NCI-H1417 treated with DMSO at 0.1 percent for 48 hours (cell line): Measurements from ENCODE around the gene HCRTR1.

Experiments used
- DNase-seq: peaks from one replicate; lab custom pipeline; 2025; lab: John Stamatoyannopoulos, UW

HCRTR1 gene

GRCh38 chr1:31626223-31627207 is 9.0 kb downstream of the HCRTR1 start:
- no peak for DNase-seq

- no peak for DNase-seq
These were observed 9.9 kb downstream of the HCRTR1 start for GRCh38 chr1:31627301-31627929.

DNA sequence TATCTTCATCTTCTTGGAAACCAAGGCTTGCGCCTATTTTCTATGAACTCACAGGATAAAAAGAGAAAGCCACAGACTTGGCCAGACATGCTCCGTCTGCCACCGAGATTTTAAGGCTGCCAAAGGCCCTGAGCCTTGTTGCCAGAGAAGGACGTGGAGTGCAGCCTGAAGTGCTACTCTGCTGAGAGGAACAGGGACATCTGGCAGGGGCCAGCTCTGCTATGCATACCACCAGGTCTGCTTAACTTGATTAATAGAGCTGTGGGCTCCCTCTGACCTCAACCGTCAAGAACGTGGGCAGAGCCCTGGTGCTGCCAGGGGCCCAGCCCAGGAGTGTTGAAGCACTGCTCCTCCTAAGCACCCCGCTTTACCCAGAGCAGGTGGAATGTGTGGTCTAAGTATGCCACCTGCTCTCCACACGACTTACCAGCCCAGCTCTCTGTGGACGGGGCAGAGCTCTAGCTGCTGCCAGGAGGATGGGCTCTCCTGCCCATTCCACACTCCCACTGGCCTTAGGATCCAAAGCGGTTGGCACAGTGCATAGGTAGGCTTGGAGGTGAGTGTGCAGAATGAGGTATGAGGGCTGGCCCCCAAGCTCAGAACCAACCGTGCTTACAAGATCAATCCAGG is 10.6 kb downstream of the HCRTR1 start:
- no peak for DNase-seq

GRCh38 chr1:31628931-31629556 is 11.6 kb downstream of the HCRTR1 start:
- DNase-seq: no peak

GRCh38 chr1:31632649-31633048 is 15.2 kb downstream of the HCRTR1 start:
- no peak for DNase-seq

DNA sequence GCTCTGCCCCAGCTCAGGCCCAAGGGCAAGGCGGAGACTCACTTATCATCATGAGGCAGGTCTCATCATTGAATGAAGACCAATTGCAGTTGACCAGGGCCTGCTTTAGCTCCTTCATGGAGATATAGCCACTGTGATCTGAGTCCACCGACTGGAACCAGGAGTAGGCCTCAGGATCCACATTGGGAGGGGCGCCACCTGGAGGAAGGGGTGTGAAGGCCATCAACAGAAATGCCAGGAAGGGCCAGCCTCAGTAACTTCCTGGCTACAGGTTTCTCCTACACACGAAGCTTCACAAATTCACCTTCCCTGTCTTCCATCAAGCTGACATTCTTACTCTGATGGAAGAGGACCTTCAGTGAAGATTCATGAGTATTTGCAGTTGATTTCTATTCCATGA is 15.6 kb downstream of the HCRTR1 start:
- DNase-seq: no peak

GRCh38 chr1:31637915-31638673 is 20.6 kb downstream of the HCRTR1 start:
- DNase-seq: no peak

- DNase-seq: no peak
These were observed 22.1 kb downstream of the HCRTR1 start for GRCh38 chr1:31639543-31639942.

GRCh38 chr1:31640179-31640578 is 22.7 kb downstream of the HCRTR1 start:
- DNase-seq: no peak

- DNase-seq: no peak
These were observed 23.5 kb downstream of the HCRTR1 start for GRCh38 chr1:31640964-31641363.

GRCh38 chr1:31642366-31642765 is 24.9 kb downstream of the HCRTR1 start:
- DNase-seq: no peak

DNA sequence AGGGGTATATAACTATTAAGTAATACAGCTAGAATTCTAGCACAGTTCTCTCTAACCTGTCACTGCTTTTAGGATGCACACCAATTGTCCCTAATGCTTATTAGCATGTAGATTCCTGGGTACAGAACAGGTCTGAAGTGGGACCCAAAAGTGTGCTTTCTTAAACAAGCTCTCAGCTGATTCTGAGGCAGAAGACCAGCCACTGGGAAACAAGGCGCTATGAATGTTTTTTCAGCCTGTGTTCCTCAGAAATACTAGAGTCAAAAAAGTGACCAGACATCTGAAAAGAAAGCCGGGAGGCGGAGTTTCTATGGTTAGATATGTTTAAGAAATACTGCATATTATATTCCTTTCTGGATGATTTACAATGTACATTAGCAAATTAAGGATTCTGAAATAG is 25.4 kb downstream of the HCRTR1 start:
- DNase-seq: no peak

DNA sequence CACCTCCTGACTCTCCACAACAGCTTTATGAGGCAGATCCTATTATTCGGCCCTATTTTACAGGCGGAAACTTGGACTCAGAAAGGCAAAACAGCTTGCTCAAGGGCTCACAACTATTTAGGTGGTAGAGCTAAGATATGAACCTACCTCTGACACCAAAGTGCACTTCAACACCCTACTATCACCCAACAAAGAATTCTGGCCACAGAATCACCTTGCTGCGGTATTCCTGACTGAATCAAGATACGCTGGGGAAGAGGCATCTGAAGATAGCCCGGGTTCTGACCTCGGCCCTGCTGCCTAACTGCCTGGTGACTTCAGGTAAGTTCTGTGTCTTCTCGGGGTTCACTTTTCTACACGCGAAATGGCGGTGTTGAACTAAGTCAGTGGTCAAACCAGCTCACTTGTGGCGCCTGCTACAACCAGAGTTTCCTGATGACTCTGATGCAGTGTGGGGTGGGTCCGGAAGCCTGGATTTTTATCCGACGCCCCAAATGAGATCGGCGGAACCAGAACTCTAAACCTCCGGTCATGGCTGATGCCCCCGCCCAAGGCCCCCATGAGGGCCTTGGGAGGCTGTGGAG is 26.6 kb downstream of the HCRTR1 start:
- no peak for DNase-seq

GRCh38 chr1:31644560-31645273 is 27.2 kb downstream of the HCRTR1 start, which contains the start of gene PEF1:
Gene PEF1 (minus strand): TSS chr1:31644876. CDS start chr1:31644864, 12 bp downstream.
- DNase-seq: peak; percentile 89

DNA sequence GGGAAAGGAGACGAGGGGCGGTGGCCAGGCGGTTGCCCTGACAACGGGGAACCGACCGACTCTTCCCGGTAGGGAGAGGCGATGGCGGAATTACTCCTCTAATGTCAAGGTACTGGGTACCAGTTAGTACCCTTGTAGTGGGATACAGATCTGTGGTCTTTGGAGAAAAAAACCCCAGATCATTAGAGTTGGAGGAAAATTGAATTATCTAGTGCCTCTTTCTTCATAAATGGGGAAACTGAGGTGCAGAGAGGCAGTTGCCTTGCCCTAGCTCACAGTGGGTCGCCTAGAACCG is 27.7 kb downstream of the HCRTR1 start:
- no peak for DNase-seq

DNA sequence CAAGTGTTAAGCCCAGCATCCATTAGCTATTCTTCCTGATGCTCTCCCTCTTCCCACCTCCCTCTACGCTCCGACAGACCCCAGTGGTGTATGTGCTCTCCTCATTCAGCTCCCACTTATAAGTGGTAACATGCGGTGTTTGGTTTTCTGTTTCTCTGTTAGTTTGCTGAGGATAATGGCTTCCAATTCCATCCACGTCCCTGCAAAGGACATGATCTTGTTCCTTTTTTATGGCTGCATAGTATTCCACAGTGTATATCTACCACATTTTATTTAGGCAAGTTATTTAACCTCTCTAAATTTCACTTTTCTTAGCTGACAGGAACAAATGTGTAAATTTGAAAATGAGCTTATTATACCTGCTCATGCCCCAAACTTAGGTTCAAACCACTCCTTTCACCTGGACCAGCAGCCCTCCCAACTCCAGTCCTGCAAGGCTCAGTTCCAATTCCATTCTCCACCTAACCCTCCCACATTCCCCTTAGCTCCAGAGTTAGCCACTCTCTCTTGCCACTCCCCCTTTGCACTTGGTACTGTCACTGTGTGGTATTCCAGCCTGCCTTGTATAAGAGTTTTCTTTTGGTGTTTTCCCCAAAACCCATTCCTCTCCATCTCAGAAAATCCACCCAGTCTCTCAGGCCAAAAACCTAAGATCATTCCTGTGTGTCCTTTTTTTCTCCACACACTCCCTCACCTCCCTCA is 28.9 kb downstream of the HCRTR1 start:
- DNase-seq: no peak

GRCh38 chr1:31647106-31647505 is 29.6 kb downstream of the HCRTR1 start:
- DNase-seq: no peak

GRCh38 chr1:31648190-31648589 is 30.7 kb downstream of the HCRTR1 start:
- no peak for DNase-seq

DNA sequence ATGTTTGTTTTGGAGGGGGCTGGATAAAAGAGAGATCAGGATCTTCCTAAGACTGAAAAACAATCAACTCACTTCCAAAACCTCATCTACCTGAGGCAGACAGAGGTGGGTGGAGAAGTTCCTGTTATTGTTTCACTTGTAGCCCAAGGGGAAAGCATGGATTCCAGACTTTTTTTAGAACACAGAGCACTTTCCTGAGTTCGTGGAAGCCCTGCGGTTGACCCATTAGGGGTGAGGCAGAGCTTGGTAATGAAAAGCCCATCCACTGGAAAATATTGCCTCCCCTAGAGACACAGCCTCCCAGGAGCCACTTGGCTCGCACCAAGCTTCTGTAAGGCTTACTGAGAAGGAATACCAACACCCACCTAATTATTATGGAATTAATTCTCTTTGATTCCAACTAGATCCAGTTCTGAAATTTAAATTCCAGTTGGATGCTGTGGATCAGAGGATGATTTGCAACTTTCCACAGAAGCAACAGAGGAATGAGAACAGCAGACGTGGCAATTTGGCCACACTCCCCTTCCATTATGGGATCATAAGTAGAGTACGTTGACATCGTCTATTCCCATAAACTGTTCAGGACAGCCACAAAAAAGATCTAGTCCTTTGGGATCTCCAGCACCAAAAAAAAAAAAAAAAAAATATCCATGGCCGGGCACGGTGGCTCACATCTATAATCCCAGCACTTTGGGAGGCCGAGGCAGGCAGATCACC is 31.3 kb downstream of the HCRTR1 start:
- DNase-seq: no peak
